ENCODE measurements around the gene C19orf67.

The C19orf67 gene

DNA sequence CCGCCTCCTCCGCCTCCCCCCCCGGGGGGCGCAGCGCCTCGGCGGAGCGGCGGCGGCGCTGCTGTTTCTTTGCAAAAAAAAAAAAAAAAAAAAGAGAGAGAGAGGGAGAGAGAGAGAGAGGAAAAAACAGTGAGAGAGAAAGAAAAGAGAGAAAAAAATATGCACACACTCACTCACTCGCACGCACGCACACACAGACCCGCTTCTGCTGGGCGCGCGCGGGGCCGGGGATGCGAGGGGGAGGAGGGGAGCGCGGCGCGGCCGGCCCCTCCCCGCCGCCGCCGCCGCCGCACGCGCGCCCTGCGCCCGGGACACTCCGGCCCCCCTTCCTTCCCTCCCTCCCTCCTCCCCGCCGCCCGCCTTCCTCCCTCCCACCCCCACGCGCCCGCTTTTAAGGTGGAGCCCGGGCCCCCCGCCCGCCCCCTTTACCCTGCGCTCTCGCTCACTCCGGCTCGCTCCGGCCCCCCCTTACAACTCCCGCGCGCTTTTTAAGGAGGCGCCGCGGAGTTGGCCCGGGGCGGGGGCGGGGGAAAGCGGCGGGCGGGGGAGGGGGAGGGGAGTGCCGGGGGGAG is 5.0 kb upstream of the C19orf67 start, which contains the start of gene SAMD1:
SAMD1 (minus strand) TSS at position 243 of the 572 bp plus-strand sequence.
- POLR2A ChIA-PET: interaction anchor here (1.4 kb wide), 1 partner anchor 46 kb away, joined by 3 read pairs; no protein-coding TSS in a partner anchor
- Histone ChIP-seq H3K27ac (ENCODE audit: extremely low read depth, low read depth, low read length) (peak within 1 kb of the TSS; percentile 68; the same call in 1 of the 2 replicates), H3K4me1 (ENCODE audit: control insufficient read depth, insufficient read depth, low read length) (no peaks in the 10 kb centered on the region), H3K4me3 (ENCODE audit: low read depth, low read length) (peak within 1 kb of the TSS; percentile 52), H3K36me3 (ENCODE audit: control insufficient read depth in 2 of 2, insufficient read depth in 1 of 2, low read length in 2 of 2) (peaks cover 4 to 14% of the 10 kb centered on the region in 2 experiments; a peak in 2 of 3 replicates), H3K9me3 (ENCODE audit: control insufficient read depth, insufficient read depth, low read depth, low read length) (no peaks in the 10 kb centered on the region)
- CTCF ChIA-PET: interaction anchor here (0.9 kb wide), 1 partner anchor 9 kb away, joined by 3 read pairs; no protein-coding TSS in a partner anchor
- TF ChIP-seq ZNF776 (tag by site-specific recombination; IDR thresholded peaks at IDR 0.05; ENCODE audit: borderline replicate concordance): no peak
- no peak for TF ChIP-seq ZNF76 (tag by site-specific recombination; IDR thresholded peaks at IDR 0.05; ENCODE audit: borderline replicate concordance, low read depth)
- TF ChIP-seq BCL11A (tag by site-specific recombination; IDR thresholded peaks at IDR 0.05; ENCODE audit: low read depth): no peak
- no peak for TF ChIP-seq ZNF221 (tag by site-specific recombination; IDR thresholded peaks at IDR 0.05; ENCODE audit: borderline replicate concordance)
- TF ChIP-seq ZNF571 (tag by site-specific recombination; IDR thresholded peaks at IDR 0.05): no peak
- TF ChIP-seq, protein P1, sequence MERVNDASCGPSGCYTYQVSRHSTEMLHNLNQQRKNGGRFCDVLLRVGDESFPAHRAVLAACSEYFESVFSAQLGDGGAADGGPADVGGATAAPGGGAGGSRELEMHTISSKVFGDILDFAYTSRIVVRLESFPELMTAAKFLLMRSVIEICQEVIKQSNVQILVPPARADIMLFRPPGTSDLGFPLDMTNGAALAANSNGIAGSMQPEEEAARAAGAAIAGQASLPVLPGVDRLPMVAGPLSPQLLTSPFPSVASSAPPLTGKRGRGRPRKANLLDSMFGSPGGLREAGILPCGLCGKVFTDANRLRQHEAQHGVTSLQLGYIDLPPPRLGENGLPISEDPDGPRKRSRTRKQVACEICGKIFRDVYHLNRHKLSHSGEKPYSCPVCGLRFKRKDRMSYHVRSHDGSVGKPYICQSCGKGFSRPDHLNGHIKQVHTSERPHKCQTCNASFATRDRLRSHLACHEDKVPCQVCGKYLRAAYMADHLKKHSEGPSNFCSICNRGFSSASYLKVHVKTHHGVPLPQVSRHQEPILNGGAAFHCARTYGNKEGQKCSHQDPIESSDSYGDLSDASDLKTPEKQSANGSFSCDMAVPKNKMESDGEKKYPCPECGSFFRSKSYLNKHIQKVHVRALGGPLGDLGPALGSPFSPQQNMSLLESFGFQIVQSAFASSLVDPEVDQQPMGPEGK (tag by site-specific recombination; IDR thresholded peaks at IDR 0.05): peak; percentile 50; the same call in 1 of the 2 replicates
- no peak for TF ChIP-seq ZNF658 (tag by site-specific recombination; IDR thresholded peaks at IDR 0.05)
- TF ChIP-seq ZNF843 (tag by site-specific recombination; IDR thresholded peaks at IDR 0.05): no peak
- no peak for TF ChIP-seq ZNF239 (tag by site-specific recombination; IDR thresholded peaks at IDR 0.05)
- no peak for TF ChIP-seq ZNF585B (tag by site-specific recombination; IDR thresholded peaks at IDR 0.05)
- no peak for TF ChIP-seq ZNF785 (tag by site-specific recombination; IDR thresholded peaks at IDR 0.05)
- peak; percentile 13 for TF ChIP-seq ZBTB8A (tag by site-specific recombination; IDR thresholded peaks at IDR 0.05)
- TF ChIP-seq SCRT1 (tag by site-specific recombination; IDR thresholded peaks at IDR 0.05; ENCODE audit: borderline replicate concordance): no peak
- no peak for TF ChIP-seq SALL2 (tag by site-specific recombination; IDR thresholded peaks at IDR 0.05; ENCODE audit: borderline replicate concordance)
- TF ChIP-seq ZNF596 (tag by site-specific recombination; IDR thresholded peaks at IDR 0.05): peak; percentile 85
- TF ChIP-seq ZNF155 (tag by site-specific recombination; IDR thresholded peaks at IDR 0.05): no peak
- TF ChIP-seq ZNF341 (tag by site-specific recombination; IDR thresholded peaks at IDR 0.05; ENCODE audit: low read depth): peak; percentile 93
- peak; percentile 45; the same call in 1 of the 2 replicates for TF ChIP-seq KLF8 (tag by site-specific recombination; IDR thresholded peaks at IDR 0.05)
- TF ChIP-seq ZNF426 (tag by site-specific recombination; IDR thresholded peaks at IDR 0.05): no peak
- TF ChIP-seq, protein P2, sequence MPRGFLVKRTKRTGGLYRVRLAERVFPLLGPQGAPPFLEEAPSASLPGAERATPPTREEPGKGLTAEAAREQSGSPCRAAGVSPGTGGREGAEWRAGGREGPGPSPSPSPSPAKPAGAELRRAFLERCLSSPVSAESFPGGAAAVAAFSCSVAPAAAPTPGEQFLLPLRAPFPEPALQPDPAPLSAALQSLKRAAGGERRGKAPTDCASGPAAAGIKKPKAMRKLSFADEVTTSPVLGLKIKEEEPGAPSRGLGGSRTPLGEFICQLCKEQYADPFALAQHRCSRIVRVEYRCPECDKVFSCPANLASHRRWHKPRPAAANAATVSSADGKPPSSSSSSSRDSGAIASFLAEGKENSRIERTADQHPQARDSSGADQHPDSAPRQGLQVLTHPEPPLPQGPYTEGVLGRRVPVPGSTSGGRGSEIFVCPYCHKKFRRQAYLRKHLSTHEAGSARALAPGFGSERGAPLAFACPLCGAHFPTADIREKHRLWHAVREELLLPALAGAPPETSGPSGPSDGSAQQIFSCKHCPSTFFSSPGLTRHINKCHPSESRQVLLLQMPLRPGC (tag by site-specific recombination; IDR thresholded peaks at IDR 0.05): no peak
- no peak for TF ChIP-seq ZNF157 (tag by site-specific recombination; IDR thresholded peaks at IDR 0.05)
- TF ChIP-seq, protein P3, sequence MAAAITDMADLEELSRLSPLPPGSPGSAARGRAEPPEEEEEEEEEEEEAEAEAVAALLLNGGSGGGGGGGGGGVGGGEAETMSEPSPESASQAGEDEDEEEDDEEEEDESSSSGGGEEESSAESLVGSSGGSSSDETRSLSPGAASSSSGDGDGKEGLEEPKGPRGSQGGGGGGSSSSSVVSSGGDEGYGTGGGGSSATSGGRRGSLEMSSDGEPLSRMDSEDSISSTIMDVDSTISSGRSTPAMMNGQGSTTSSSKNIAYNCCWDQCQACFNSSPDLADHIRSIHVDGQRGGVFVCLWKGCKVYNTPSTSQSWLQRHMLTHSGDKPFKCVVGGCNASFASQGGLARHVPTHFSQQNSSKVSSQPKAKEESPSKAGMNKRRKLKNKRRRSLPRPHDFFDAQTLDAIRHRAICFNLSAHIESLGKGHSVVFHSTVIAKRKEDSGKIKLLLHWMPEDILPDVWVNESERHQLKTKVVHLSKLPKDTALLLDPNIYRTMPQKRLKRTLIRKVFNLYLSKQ (tag by site-specific recombination; IDR thresholded peaks at IDR 0.05; ENCODE audit: borderline replicate concordance): no peak
- TF ChIP-seq ZNF510 (tag by site-specific recombination; IDR thresholded peaks at IDR 0.05; ENCODE audit: insufficient replicate concordance): no peak
- TF ChIP-seq ZNF354C (tag by site-specific recombination; IDR thresholded peaks at IDR 0.05; ENCODE audit: borderline replicate concordance, low read depth): no peak
- TF ChIP-seq ZNF335 (tag by site-specific recombination; conservative IDR thresholded peaks at IDR 0.05): peak; percentile 70
- TF ChIP-seq ZNF792 (tag by site-specific recombination; IDR thresholded peaks at IDR 0.05): no peak
- TF ChIP-seq, protein P4, sequence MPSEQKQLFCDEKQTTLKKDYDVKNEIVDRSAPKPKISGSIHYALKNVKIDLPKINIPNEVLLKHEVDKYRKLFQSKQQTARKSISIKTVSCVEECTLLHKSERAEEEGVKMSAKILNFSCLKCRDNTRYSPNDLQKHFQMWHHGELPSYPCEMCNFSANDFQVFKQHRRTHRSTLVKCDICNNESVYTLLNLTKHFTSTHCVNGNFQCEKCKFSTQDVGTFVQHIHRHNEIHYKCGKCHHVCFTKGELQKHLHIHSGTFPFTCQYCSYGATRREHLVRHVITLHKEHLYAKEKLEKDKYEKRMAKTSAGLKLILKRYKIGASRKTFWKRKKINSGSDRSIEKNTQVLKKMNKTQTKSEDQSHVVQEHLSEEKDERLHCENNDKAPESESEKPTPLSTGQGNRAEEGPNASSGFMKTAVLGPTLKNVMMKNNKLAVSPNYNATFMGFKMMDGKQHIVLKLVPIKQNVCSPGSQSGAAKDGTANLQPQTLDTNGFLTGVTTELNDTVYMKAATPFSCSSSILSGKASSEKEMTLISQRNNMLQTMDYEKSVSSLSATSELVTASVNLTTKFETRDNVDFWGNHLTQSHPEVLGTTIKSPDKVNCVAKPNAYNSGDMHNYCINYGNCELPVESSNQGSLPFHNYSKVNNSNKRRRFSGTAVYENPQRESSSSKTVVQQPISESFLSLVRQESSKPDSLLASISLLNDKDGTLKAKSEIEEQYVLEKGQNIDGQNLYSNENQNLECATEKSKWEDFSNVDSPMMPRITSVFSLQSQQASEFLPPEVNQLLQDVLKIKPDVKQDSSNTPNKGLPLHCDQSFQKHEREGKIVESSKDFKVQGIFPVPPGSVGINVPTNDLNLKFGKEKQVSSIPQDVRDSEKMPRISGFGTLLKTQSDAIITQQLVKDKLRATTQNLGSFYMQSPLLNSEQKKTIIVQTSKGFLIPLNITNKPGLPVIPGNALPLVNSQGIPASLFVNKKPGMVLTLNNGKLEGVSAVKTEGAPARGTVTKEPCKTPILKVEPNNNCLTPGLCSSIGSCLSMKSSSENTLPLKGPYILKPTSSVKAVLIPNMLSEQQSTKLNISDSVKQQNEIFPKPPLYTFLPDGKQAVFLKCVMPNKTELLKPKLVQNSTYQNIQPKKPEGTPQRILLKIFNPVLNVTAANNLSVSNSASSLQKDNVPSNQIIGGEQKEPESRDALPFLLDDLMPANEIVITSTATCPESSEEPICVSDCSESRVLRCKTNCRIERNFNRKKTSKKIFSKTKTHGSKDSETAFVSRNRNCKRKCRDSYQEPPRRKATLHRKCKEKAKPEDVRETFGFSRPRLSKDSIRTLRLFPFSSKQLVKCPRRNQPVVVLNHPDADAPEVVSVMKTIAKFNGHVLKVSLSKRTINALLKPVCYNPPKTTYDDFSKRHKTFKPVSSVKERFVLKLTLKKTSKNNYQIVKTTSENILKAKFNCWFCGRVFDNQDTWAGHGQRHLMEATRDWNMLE (tag by site-specific recombination; conservative IDR thresholded peaks at IDR 0.05; ENCODE audit: low read depth): no peak
- TF ChIP-seq ZNF138 (tag by site-specific recombination; IDR thresholded peaks at IDR 0.05; ENCODE audit: borderline replicate concordance): no peak
- TF ChIP-seq GLIS1 (tag by site-specific recombination; IDR thresholded peaks at IDR 0.05): 0 out of 2 replicates have a peak, but pooled peaks have one; percentile 11
